Fibroblast of the aortic adventitia (primary cell): Measurements from ENCODE around the gene CHTOP. TPM values are rescaled to one million over a fixed set of nuclear protein-coding genes. Genes with fewer than 3 reads are reported as not detected.

ENCODE experiments used
- DNase-seq: peaks from one replicate; pipeline ENCODE4 v3.0.0-alpha.2; 2010; ENCODE audit warnings: low read depth
- H3K4me3 ChIP-seq: 2 replicates; pipeline ENCODE4 v1.5.1; 2011; ENCODE audit warnings: low read depth, mild to moderate bottlenecking, control low read depth, low read length, moderate library complexity
- CTCF ChIP-seq: IDR thresholded peaks from 2 replicates; pipeline ENCODE4 v1.5.1; 2011; ENCODE audit warnings: mild to moderate bottlenecking, low read length, control low read depth, inconsistent platforms; ENCODE audit not compliant: insufficient read depth
- total RNA-seq: library from RNA; depleted of rRNA; stranded (reverse); fragments of >200 nt; gene quantifications from 2 replicates; pipeline ENCODE4 v1.2.3, GENCODE V29; 2012; ENCODE audit warnings: low replicate concordance

CHTOP gene
- total RNA-seq, 1 donor: 44.6 TPM

- H3K4me3 ChIP-seq: no peak overlapping the region
- no peak for TF ChIP-seq CTCF
- no peak for DNase-seq
These were observed 7.0 kb downstream of the CHTOP start for GRCh38 chr1:153640861-153641260.

DNA sequence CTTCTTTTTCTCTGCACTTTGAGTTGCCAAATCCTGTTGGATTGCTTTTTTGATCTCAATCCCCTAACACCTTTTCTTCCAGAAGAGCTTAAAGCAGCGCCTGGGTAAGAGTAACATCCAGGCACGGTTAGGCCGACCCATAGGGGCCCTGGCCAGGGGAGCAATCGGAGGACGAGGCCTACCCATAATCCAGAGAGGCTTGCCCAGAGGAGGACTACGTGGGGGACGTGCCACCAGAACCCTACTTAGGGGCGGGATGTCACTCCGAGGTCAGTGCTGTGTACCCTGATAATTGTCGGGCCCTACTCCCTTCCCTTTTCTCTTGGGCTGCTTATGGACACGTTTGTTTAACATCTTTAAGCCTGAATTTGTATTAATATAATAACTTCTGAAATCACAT lies 8.3 kb downstream of the CHTOP start:
- TF ChIP-seq CTCF: no peak
- no peak overlapping the region for H3K4me3 ChIP-seq
- DNase-seq: no peak

DNA sequence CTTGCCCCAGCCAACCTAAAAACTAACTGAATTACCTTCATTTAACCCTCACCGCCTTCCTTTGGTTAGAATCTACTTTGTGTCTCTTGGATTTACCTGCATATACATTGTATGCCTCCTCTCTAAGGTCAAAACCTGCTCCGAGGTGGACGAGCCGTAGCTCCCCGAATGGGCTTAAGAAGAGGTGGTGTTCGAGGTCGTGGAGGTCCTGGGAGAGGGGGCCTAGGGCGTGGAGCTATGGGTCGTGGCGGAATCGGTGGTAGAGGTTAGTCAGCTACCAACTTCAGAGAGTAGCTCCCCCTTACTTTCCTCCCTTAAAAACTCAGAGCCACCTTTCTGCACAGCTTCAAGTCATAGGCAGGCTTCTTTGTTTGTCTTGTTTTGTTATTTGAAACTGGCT lies 9.2 kb downstream of the CHTOP start:
- no peak overlapping the region for H3K4me3 ChIP-seq
- no peak for TF ChIP-seq CTCF
- DNase-seq: no peak

DNA sequence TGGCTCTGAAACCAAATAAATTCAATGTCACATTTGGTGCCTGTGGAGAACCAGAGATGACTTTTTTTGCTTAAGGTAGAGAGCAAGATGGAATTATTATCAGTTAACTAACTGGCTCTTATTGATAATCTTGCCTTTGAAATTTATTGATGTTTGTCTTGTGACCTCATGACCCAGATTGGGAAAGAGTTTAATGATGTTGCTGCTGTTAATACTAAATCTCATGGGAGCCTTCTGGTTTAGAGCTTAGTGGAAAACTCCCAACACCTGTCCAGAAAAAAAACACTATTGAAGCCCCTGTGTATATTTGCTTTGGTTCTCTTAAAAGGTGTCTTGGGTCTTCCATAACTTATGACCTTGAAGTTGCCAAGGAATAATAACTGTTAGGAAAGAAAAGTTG lies 9.9 kb downstream of the CHTOP start:
- DNase-seq: no peak
- H3K4me3 ChIP-seq: no peak overlapping the region
- TF ChIP-seq CTCF: no peak

GRCh38 chr1:153646672-153647345 lies 12.9 kb downstream of the CHTOP start:
- no peak overlapping the region for H3K4me3 ChIP-seq
- no peak for DNase-seq
- TF ChIP-seq CTCF: no peak

GRCh38 chr1:153647346-153647714 lies 13.5 kb downstream of the CHTOP start:
- no peak overlapping the region for H3K4me3 ChIP-seq
- no peak for TF ChIP-seq CTCF
- DNase-seq: no peak

GRCh38 chr1:153648000-153648643 lies 14.3 kb downstream of the CHTOP start:
- DNase-seq: no peak
- TF ChIP-seq CTCF: no peak
- no peak overlapping the region for H3K4me3 ChIP-seq
